Fibroblast of lung (primary cell): ENCODE results near the gene SPEN. TPM values are rescaled to one million over a fixed set of nuclear protein-coding genes. Genes with fewer than 3 reads are reported as not detected.

Source experiments
- DNase-seq, 2 donors: peaks; one replicate each; pipeline versions ENCODE4 v3.0.0 to v3.0.0-alpha.2; 2010; ENCODE audit warnings: low read depth in 2 of 2
- H2AFZ ChIP-seq: 2 replicates; pipeline ENCODE4 v1.5.1; 2012; ENCODE audit warnings: low read length, control low read depth, inconsistent platforms
- H3K27ac ChIP-seq: 2 replicates; pipeline ENCODE4 v1.5.1; 2011; ENCODE audit warnings: low read length, control low read depth; ENCODE audit not compliant: insufficient read depth
- H3K27me3 ChIP-seq: 2 replicates; pipeline ENCODE4 v1.5.1; 2011; ENCODE audit warnings: mild to moderate bottlenecking, low read length; ENCODE audit not compliant: control insufficient read depth, insufficient read depth
- H3K36me3 ChIP-seq: 2 replicates; pipeline ENCODE4 v1.5.1; 2011; ENCODE audit warnings: low read length; ENCODE audit not compliant: control insufficient read depth, insufficient read depth
- H3K4me1 ChIP-seq: 2 replicates; pipeline ENCODE4 v1.5.1; 2011; ENCODE audit warnings: low read length; ENCODE audit not compliant: control insufficient read depth, insufficient read depth; ENCODE audit errors: extremely low read depth
- H3K4me2 ChIP-seq: 2 replicates; pipeline ENCODE4 v1.5.1; 2011; ENCODE audit warnings: low read length, control low read depth; ENCODE audit not compliant: insufficient read depth; ENCODE audit errors: extremely low read depth
- H3K4me3 ChIP-seq, 4 experiments: fragments of 200-600 bp in 1 of 4; sonication (generic) in 1 of 4; replicated peaks in 1 of 4; 2 replicates each; pipeline ENCODE4 v1.5.1; 2011 to 2016; ENCODE audit warnings: low read length in 4 of 4, low read depth in 3 of 4, mild to moderate bottlenecking in 3 of 4, control low read depth in 2 of 4, inconsistent platforms in 1 of 4, mixed read lengths in 1 of 4; ENCODE audit not compliant: insufficient read depth in 1 of 4; ENCODE audit errors: control extremely low read depth in 1 of 4
- H3K79me2 ChIP-seq: 2 replicates; pipeline ENCODE4 v1.5.1; 2012; ENCODE audit warnings: mild to moderate bottlenecking, low read length, inconsistent platforms; ENCODE audit not compliant: control insufficient read depth, insufficient read depth
- H3K9ac ChIP-seq: 2 replicates; pipeline ENCODE4 v1.5.1; 2011; ENCODE audit warnings: mild to moderate bottlenecking, low read length, control low read depth; ENCODE audit not compliant: insufficient read depth
- H3K9me3 ChIP-seq: 2 replicates; pipeline ENCODE4 v1.5.1; 2012; ENCODE audit warnings: low read depth, low read length; ENCODE audit not compliant: control insufficient read depth, insufficient read depth
- H4K20me1 ChIP-seq: 2 replicates; pipeline ENCODE4 v1.5.1; 2011; ENCODE audit warnings: low read length; ENCODE audit not compliant: control insufficient read depth, insufficient read depth; ENCODE audit errors: extremely low read depth
- CTCF ChIP-seq, 2 donors: IDR thresholded peaks in 1 of 2; conservative IDR thresholded peaks in 1 of 2; 1 replicate in 1 of 2; 2 replicates in 1 of 2; pipeline ENCODE4 v1.5.1; 2011 to 2012; ENCODE audit warnings: low read length in 2 of 2, control low read depth in 1 of 2, inconsistent platforms in 1 of 2, low read depth in 1 of 2, mild to moderate bottlenecking in 1 of 2
- EZH2 ChIP-seq: IDR thresholded peaks from 2 replicates; pipeline ENCODE4 v1.5.1; 2012; ENCODE audit warnings: low read length, control low read depth, mild to moderate bottlenecking; ENCODE audit errors: missing control alignments
- polyA plus RNA-seq, 2 donors: library from polyadenylated mRNA; depleted of rRNA in 1 of 2; stranded (reverse) in 1 of 2; unstranded in 1 of 2; fragments of >200 nt; gene quantifications; 2 replicates each; pipeline ENCODE4 v1.2.1, GENCODE V29; 2011 to 2012; ENCODE audit warnings: missing spikeins in 1 of 2
- total RNA-seq: library from RNA; depleted of rRNA; stranded (reverse); fragments of >200 nt; gene quantifications from 2 replicates; pipeline ENCODE4 v1.2.1, GENCODE V29; 2014

SPEN gene
- total and polyA plus RNA-seq, 2 donors (not counting 1 experiment from before 2014, with no cell fraction given): 5.1 to 11.9 TPM

- Histone ChIP-seq H3K27me3 (no peaks in the 10 kb centered on the region), H2AFZ (no peak overlapping the region), H3K9me3 (no peaks in the 10 kb centered on the region), H4K20me1 (no peaks in the 10 kb centered on the region), H3K4me1 (peaks cover 24% of the 10 kb centered on the region), H3K4me2 (no peak overlapping the region), H3K36me3 (peaks cover 8% of the 10 kb centered on the region), H3K9ac (no peak overlapping the region), H3K79me2 (peaks cover 64% of the 10 kb centered on the region), H3K27ac (no peak overlapping the region), H3K4me3 (no peak overlapping the region)
- DNase-seq: no peak
- no peak for TF ChIP-seq CTCF (conservative IDR thresholded peaks at IDR 0.05 in 1 of 2, IDR thresholded peaks at IDR 0.05 in 1 of 2; ENCODE audit: low read depth in 1 of 2, low read length in 2 of 2)
- TF ChIP-seq EZH2: no peak
Measured at GRCh38 chr1:15963968-15964648, 116.6 kb downstream of the SPEN start.

GRCh38 chr1:15965228-15965767 is 117.8 kb downstream of the SPEN start:
- H3K27ac ChIP-seq: peak overlapping the region; percentile 71
- peak; percentile 46 to 82 for DNase-seq
- TF ChIP-seq CTCF (conservative IDR thresholded peaks at IDR 0.05 in 1 of 2, IDR thresholded peaks at IDR 0.05 in 1 of 2; ENCODE audit: low read depth in 1 of 2, low read length in 2 of 2) (no peak), EZH2 (no peak)
- H2AFZ ChIP-seq: no peak overlapping the region
- peaks cover 67% of the 10 kb centered on the region for H3K79me2 ChIP-seq
- no peak overlapping the region for H3K4me3 ChIP-seq
- H3K4me2 ChIP-seq: peak overlapping the region; percentile 37
- H3K9ac ChIP-seq: no peak overlapping the region
- H3K4me1 ChIP-seq: peaks cover 23% of the 10 kb centered on the region
- H3K36me3 ChIP-seq: peaks cover 12% of the 10 kb centered on the region
- H3K9me3 ChIP-seq: no peaks in the 10 kb centered on the region
- H4K20me1 ChIP-seq: no peaks in the 10 kb centered on the region
- H3K27me3 ChIP-seq: no peaks in the 10 kb centered on the region

DNA sequence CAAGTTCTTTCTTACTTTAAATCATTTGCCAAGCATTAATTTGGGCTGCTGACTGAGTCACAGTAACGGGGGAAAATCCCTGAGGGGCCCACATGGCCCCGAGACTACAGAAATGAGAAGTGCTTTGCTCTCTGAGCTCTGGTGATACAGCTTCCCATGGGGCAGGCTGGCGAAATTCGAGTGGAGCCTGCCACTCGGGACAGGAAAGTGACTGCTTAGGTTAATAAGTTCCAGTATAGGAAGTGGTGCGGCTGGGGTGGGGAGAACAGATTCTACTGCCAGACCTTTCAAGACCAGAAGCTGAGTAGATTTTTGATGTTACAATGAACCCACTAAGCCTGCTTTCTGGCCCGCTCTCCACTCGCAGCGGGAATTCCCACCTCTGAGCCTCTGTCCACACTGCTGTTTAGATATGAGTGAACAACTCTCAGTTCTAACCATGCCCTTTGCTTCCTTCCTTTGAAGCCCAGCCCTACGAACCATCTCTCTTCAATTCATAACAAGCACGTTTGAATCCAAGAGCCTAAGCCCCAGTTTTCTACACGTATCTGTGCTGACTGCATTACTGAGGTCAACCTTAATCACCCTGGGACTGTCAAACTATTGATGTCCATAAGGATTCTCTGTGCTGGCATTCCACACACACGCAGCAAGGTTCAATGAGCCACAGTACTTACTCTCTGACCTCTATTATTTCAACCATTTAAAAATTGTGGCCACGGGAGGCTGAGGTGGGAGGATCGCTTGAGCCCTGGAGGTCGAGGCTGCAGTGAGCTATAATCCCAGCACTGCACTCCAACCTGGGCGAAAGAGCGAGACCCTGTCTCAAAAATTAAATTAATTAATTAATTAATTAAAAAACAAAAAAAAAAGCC is 118.8 kb downstream of the SPEN start:
- Histone ChIP-seq H3K4me2 (peak overlapping the region; percentile 70), H4K20me1 (no peaks in the 10 kb centered on the region), H3K27me3 (no peaks in the 10 kb centered on the region), H3K79me2 (peaks cover 69% of the 10 kb centered on the region), H3K9me3 (no peaks in the 10 kb centered on the region), H3K27ac (peak overlapping the region; percentile 71), H2AFZ (no peak overlapping the region), H3K9ac (no peak overlapping the region), H3K4me1 (peaks cover 23% of the 10 kb centered on the region), H3K36me3 (peaks cover 14% of the 10 kb centered on the region), H3K4me3 (no peak overlapping the region)
- no peak for TF ChIP-seq CTCF (conservative IDR thresholded peaks at IDR 0.05 in 1 of 2, IDR thresholded peaks at IDR 0.05 in 1 of 2; ENCODE audit: low read depth in 1 of 2, low read length in 2 of 2)
- no peak for TF ChIP-seq EZH2
- DNase-seq: peak in 1 of 2 donors; percentile 52
